Measurements from ENCODE around the gene KMT2D. TPM values are rescaled to one million over a fixed set of nuclear protein-coding genes. Genes with fewer than 3 reads are reported as not detected.
A peak's percentile ranks its signal among the peaks of the same experiment; 100 is the strongest.

The KMT2D gene
- total and polyA plus RNA-seq, 2 of the 8 experiments (the other 6 are each of a cell fraction or from before 2014, with no cell fraction given): 9.1 to 86.3 TPM

- no peak for TF ChIP-seq ZNF274 (IDR thresholded peaks at IDR 0.05; ENCODE audit: borderline replicate concordance, extremely low read depth, low read length)
- peak; percentile 99 for TF ChIP-seq KDM1A (IDR thresholded peaks at IDR 0.05; ENCODE audit: borderline replicate concordance, low read length)
- TF ChIP-seq POLR2A (IDR thresholded peaks at IDR 0.05; ENCODE audit: control extremely low read depth in 1 of 2, low read depth in 2 of 2, low read length in 2 of 2): no peak
- TF ChIP-seq POLR2AphosphoS5 (IDR thresholded peaks at IDR 0.05; ENCODE audit: low read depth, low read length): no peak
- no peak for TF ChIP-seq RXRA (IDR thresholded peaks at IDR 0.05; ENCODE audit: insufficient read depth, low read depth, low read length)
- no peak for TF ChIP-seq EZH2 (IDR thresholded peaks at IDR 0.05; ENCODE audit: low read depth, low read length, severe bottlenecking)
- TF ChIP-seq RFX5 (IDR thresholded peaks at IDR 0.05; ENCODE audit: borderline replicate concordance, low read depth, low read length): no peak
- TF ChIP-seq FOSL1 (IDR thresholded peaks at IDR 0.05; ENCODE audit: insufficient read depth, low read depth, low read length): no peak
- TF ChIP-seq TAF1 (IDR thresholded peaks at IDR 0.05; ENCODE audit: low read depth, low read length): no peak
- no peak for TF ChIP-seq SP2 (IDR thresholded peaks at IDR 0.05; ENCODE audit: low read length)
- TF ChIP-seq YY1 (IDR thresholded peaks at IDR 0.05; ENCODE audit: low read depth, low read length): 0 out of 2 replicates have a peak, but pooled peaks have one; percentile 28
- TF ChIP-seq MAX (IDR thresholded peaks at IDR 0.05): 0 out of 2 replicates have a peak, but pooled peaks have one; percentile 19
- no peak for TF ChIP-seq USF2 (IDR thresholded peaks at IDR 0.05; ENCODE audit: low read length)
- peak; percentile 1; the same call in 1 of the 2 replicates for TF ChIP-seq BRCA1 (IDR thresholded peaks at IDR 0.05; ENCODE audit: low read depth, low read length)
- no peak for TF ChIP-seq JUN (IDR thresholded peaks at IDR 0.05; ENCODE audit: low read depth, low read length)
- TF ChIP-seq CTCF (IDR thresholded peaks at IDR 0.05; ENCODE audit: control extremely low read depth in 1 of 3, insufficient read depth in 1 of 3, low read depth in 1 of 3, low read length in 3 of 3): peak; percentile 42 to 48 (median 47)
- TF ChIP-seq CBX8 (IDR thresholded peaks at IDR 0.05; ENCODE audit: borderline replicate concordance, low read depth, low read length): no peak
- TF ChIP-seq TEAD4 (IDR thresholded peaks at IDR 0.05; ENCODE audit: low read depth, low read length): no peak
- no peak for TF ChIP-seq RBBP5 (IDR thresholded peaks at IDR 0.05; ENCODE audit: borderline replicate concordance, low read depth, low read length)
- peak; percentile 92 to 97 for TF ChIP-seq HDAC2 (IDR thresholded peaks at IDR 0.05; ENCODE audit: borderline replicate concordance in 1 of 2, low read depth in 2 of 2, low read length in 2 of 2)
- TF ChIP-seq EGR1 (IDR thresholded peaks at IDR 0.05; ENCODE audit: borderline replicate concordance, low read depth, low read length): peak; percentile 71; the same call in 1 of the 2 replicates
Observed at GRCh38 chr12:49092086-49092815, 31.7 kb upstream of the KMT2D start (continued).

All from H1 (cell line).